OCI-LY7 (cell line): ENCODE data around the gene CRX. TPM values are rescaled to one million over a fixed set of nuclear protein-coding genes. Genes with fewer than 3 reads are reported as not detected.
"Not testable (repeated sequence)": the region's sequence is repeated elsewhere in the genome, so short reads cannot be mapped to it uniquely, and the experiment has no call there.

Experiments
- BruUV-seq: library from RNA; stranded (reverse); fragments of 400-500 nt; replicated peaks from 2 replicates; lab custom pipeline; 2021; lab: Mats Ljungman, UMichigan
- CTCF ChIA-PET: fragments of 300-600 bp; sonication (Branson Sonifier 250); formaldehyde crosslinking; loops from one replicate; lab custom pipeline; 2022; ENCODE audit warnings: antibody characterized with exemption; ENCODE audit not compliant: unreplicated experiment; lab: Charles Lee
- POLR2A ChIA-PET: fragments of 300-600 bp; sonication (Branson Sonifier 250); formaldehyde crosslinking; loops from one replicate; lab custom pipeline; 2022; ENCODE audit warnings: antibody characterized with exemption; lab: Charles Lee
- DNase-seq: peaks from one replicate; pipeline ENCODE4 v3.0.0-alpha.2; 2015; ENCODE audit warnings: low spot score
- H2AFZ ChIP-seq: fragments of 200-600 bp; sonication (generic), shearing (Covaris generic); 2 replicates; pipeline ENCODE4 v1.6.1; 2014; ENCODE audit warnings: mild to moderate bottlenecking, antibody characterized with exemption, low read length, moderate library complexity
- H3K27ac ChIP-seq: fragments of 200-600 bp; sonication (generic); 2 replicates; pipeline ENCODE4 v1.5.1; 2014; ENCODE audit warnings: mixed run types, low read depth, mild to moderate bottlenecking, moderate library complexity, low read length, inconsistent platforms; ENCODE audit not compliant: poor library complexity, severe bottlenecking
- H3K36me3 ChIP-seq: fragments of 200-600 bp; sonication (generic); 2 replicates; pipeline ENCODE4 v1.6.1; 2014; ENCODE audit warnings: mild to moderate bottlenecking, antibody characterized with exemption, low read length, moderate library complexity, mixed read lengths; ENCODE audit not compliant: insufficient read depth
- H3K4me1 ChIP-seq: fragments of 200-600 bp; sonication (generic); 2 replicates; pipeline ENCODE4 v1.5.1; 2014; ENCODE audit warnings: mild to moderate bottlenecking, low read length; ENCODE audit not compliant: insufficient read depth, poor library complexity, severe bottlenecking
- H3K4me2 ChIP-seq: fragments of 200-600 bp; sonication (generic); 2 replicates; pipeline ENCODE4 v1.6.1; 2014; ENCODE audit warnings: mild to moderate bottlenecking, low read length
- H3K4me3 ChIP-seq: fragments of 200-600 bp; sonication (generic); 2 replicates; pipeline ENCODE4 v1.5.1; 2014; ENCODE audit warnings: mild to moderate bottlenecking, low read depth, low read length; ENCODE audit not compliant: poor library complexity, severe bottlenecking
- H3K79me2 ChIP-seq: fragments of 200-600 bp; sonication (generic); 2 replicates; pipeline ENCODE4 v1.6.1; 2016; ENCODE audit warnings: low read depth, mild to moderate bottlenecking, low read length, moderate library complexity, mixed read lengths; ENCODE audit not compliant: insufficient read depth
- H3K9me2 ChIP-seq: fragments of 200-600 bp; sonication (generic); 2 replicates; pipeline ENCODE4 v1.6.1; 2016; ENCODE audit warnings: mild to moderate bottlenecking, low read length, mixed read lengths; ENCODE audit not compliant: insufficient read depth
- H3K9me3 ChIP-seq: fragments of 200-600 bp; sonication (generic); 2 replicates; pipeline ENCODE4 v1.6.1; 2014; ENCODE audit warnings: mild to moderate bottlenecking, mixed run types, low read length, mixed read lengths
- H4K20me1 ChIP-seq: fragments of 200-600 bp; sonication (generic); 2 replicates; pipeline ENCODE4 v1.6.1; 2014; ENCODE audit warnings: mild to moderate bottlenecking, antibody characterized with exemption, low read length, moderate library complexity, mixed read lengths; ENCODE audit not compliant: insufficient read depth
- EZH2phosphoT487 ChIP-seq: fragments of 200-600 bp; sonication (generic); IDR thresholded peaks from 2 replicates; pipeline ENCODE4 v1.6.1; 2018; ENCODE audit warnings: low read depth, borderline replicate concordance, mild to moderate bottlenecking, mixed run types, antibody characterized with exemption, low read length, moderate library complexity, mixed read lengths
- intact Hi-C: fragments of 100-400 bp; cut with micrococcal nuclease; formaldehyde crosslinking; loops from one replicate; pipeline ENCODE4 v1.10.0; 2022; ENCODE audit not compliant: unreplicated experiment
- total RNA-seq, 2 experiments: library from RNA; depleted of rRNA in 1 of 2; stranded (reverse); fragments of >200 nt in 1 of 2; shearing (Covaris generic) in 1 of 2; gene quantifications; 2 replicates each; pipeline ENCODE4 v1.2.3, GENCODE V29; 2014 to 2022
- TF ChIP-seq, protein P1 (sequence below): fragments of 200-600 bp; sonication (generic); conservative IDR thresholded peaks from 2 replicates; pipeline ENCODE4 v1.5.1; 2014; ENCODE audit warnings: mild to moderate bottlenecking, antibody characterized with exemption, low read length, moderate library complexity, mixed read lengths

The CRX gene
- total RNA-seq, 2 experiments from 2014 or later = not detected

- no peak overlapping the region for H2AFZ ChIP-seq
- no TSS peak for BruUV-seq
- H3K36me3 ChIP-seq = 0 out of 2 replicates have a peak, but pooled peaks cover under 1% of the 10 kb centered on the region
- no peak for DNase-seq
- H3K9me2 ChIP-seq = no peaks in the 10 kb centered on the region
- CTCF ChIA-PET = no interaction called here
- H4K20me1 ChIP-seq = no peaks in the 10 kb centered on the region
- no peaks in the 10 kb centered on the region for H3K4me1 ChIP-seq
- intact Hi-C loops = no loop called here
- H3K4me3 ChIP-seq = no peak overlapping the region
- H3K4me2 ChIP-seq = no peak overlapping the region
- no peak for TF ChIP-seq EZH2phosphoT487
- TF ChIP-seq, protein P1, sequence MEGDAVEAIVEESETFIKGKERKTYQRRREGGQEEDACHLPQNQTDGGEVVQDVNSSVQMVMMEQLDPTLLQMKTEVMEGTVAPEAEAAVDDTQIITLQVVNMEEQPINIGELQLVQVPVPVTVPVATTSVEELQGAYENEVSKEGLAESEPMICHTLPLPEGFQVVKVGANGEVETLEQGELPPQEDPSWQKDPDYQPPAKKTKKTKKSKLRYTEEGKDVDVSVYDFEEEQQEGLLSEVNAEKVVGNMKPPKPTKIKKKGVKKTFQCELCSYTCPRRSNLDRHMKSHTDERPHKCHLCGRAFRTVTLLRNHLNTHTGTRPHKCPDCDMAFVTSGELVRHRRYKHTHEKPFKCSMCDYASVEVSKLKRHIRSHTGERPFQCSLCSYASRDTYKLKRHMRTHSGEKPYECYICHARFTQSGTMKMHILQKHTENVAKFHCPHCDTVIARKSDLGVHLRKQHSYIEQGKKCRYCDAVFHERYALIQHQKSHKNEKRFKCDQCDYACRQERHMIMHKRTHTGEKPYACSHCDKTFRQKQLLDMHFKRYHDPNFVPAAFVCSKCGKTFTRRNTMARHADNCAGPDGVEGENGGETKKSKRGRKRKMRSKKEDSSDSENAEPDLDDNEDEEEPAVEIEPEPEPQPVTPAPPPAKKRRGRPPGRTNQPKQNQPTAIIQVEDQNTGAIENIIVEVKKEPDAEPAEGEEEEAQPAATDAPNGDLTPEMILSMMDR = no peak
- no peaks in the 10 kb centered on the region for H3K79me2 ChIP-seq
- H3K27ac ChIP-seq = no peak overlapping the region
- POLR2A ChIA-PET = no interaction called here
- no peaks in the 10 kb centered on the region for H3K9me3 ChIP-seq
These were observed 35.2 kb upstream of the CRX start for GRCh38 chr19:47786566-47786965.

DNA sequence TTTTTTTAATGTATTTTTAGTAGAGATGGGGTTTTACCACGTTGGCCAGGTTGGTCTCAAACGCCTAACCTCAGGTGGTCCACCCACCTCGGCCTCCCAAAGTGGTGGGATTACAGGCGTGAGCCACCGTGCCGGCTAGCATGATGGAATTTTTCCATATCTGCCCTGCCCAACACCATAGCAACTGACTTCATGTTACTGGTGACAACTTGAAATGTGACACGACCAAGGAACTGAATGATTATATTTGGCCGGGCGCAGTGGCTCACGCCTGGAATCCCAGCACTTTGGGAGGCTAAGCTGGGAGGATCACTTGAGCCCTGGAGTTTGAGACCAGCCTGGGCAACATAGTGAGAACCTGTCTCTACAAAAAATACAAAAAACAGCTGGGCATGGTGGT lies 34.4 kb upstream of the CRX start:
- POLR2A ChIA-PET, H4K20me1 ChIP-seq, H3K4me3 ChIP-seq, BruUV-seq, H3K4me1 ChIP-seq, H3K79me2 ChIP-seq, intact Hi-C loops, CTCF ChIA-PET, H3K36me3 ChIP-seq, DNase-seq, H3K9me3 ChIP-seq, H2AFZ ChIP-seq, H3K9me2 ChIP-seq, H3K27ac ChIP-seq, H3K4me2 ChIP-seq: not testable (repeated sequence)

DNA sequence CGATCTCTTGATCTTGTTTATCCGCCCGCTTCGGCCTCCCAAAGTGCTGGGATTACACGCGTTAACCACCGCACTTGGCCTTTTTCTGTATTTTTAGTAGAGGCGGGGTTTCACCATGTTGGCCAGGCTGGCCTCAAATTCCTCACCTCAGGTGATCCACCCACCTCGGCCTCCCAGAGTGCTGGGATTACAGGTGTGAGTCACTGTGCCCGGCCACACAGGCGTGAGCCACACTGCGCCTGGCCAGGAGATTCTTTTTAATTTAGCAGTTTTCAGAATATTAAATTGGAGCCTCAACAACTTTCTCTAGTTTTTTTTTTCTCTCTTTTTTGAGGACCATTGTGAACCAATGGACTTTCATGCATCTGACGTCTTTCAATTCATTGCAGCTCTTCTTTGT lies 31.9 kb upstream of the CRX start:
- H4K20me1 ChIP-seq, H3K27ac ChIP-seq, H3K9me3 ChIP-seq, H3K9me2 ChIP-seq, H2AFZ ChIP-seq, H3K36me3 ChIP-seq, CTCF ChIA-PET, H3K4me3 ChIP-seq, BruUV-seq, H3K4me1 ChIP-seq, H3K79me2 ChIP-seq, DNase-seq, POLR2A ChIA-PET, H3K4me2 ChIP-seq: not testable (repeated sequence)
- intact Hi-C loops = loop anchor here (1.0 to 2.0 kb wide), 2 partner anchors 73 to 75 kb away; no protein-coding TSS in a partner anchor

GRCh38 chr19:47790398-47790814 lies 31.3 kb upstream of the CRX start:
- no peak for TF ChIP-seq EZH2phosphoT487
- TF ChIP-seq, protein P1 = peak; percentile 92
- Histone ChIP-seq H3K27ac (no peak overlapping the region), H3K9me3 (no peaks in the 10 kb centered on the region; the same call in 1 of the 2 replicates), H4K20me1 (no peaks in the 10 kb centered on the region), H3K4me3 (no peak overlapping the region), H2AFZ (no peak overlapping the region), H3K79me2 (no peaks in the 10 kb centered on the region), H3K36me3 (no peaks in the 10 kb centered on the region), H3K9me2 (no peaks in the 10 kb centered on the region), H3K4me1 (no peaks in the 10 kb centered on the region), H3K4me2 (no peak overlapping the region)
- intact Hi-C loops = loop anchor here (1.0 kb wide), 1 partner anchor 73 kb away; no protein-coding TSS in a partner anchor
- POLR2A ChIA-PET = no interaction called here
- CTCF ChIA-PET = no interaction called here
- no TSS peak for BruUV-seq
- peak; percentile 78 for DNase-seq
